ENCODE measurements around the gene ST6GALNAC1. TPM values are rescaled to one million over a fixed set of nuclear protein-coding genes. Genes with fewer than 3 reads are reported as not detected.
A peak's percentile ranks its signal among the peaks of the same experiment; 100 is the strongest.

Gene ST6GALNAC1
- total and polyA plus RNA-seq, 2 of the 13 experiments (the other 11 are each of a cell fraction or from before 2014, with no cell fraction given), result not detected

GRCh38 chr17:76612977-76613851, 30.3 kb downstream of the ST6GALNAC1 start (continued):
- TF ChIP-seq ZNF598 (CRISPR knock-in tag; IDR thresholded peaks at IDR 0.05; ENCODE audit: borderline replicate concordance), result no peak
- TF ChIP-seq ZNF644 (CRISPR knock-in tag; IDR thresholded peaks at IDR 0.05; ENCODE audit: low read depth), result no peak
- no peak for TF ChIP-seq BRCA1 (CRISPR knock-in tag; IDR thresholded peaks at IDR 0.05)

- H3K4me2 ChIP-seq (ENCODE audit: low read depth, low read length), result peak overlapping the region; percentile 95
- H3K9me3 ChIP-seq (ENCODE audit: low read length), result no peaks in the 10 kb centered on the region
- in situ Hi-C loops (cut with HindIII; ENCODE audit: extremely low pct_ligation_motif_present, low pct_unique_long_range_greater_than_20kb), result no loop called here
- H3K36me3 ChIP-seq (replicated peaks in 1 of 2; ENCODE audit: control insufficient read depth in 1 of 2, insufficient read depth in 2 of 2, low read length in 2 of 2), result no peaks in the 10 kb centered on the region
- H3K4me3 ChIP-seq (replicated peaks in 1 of 3; ENCODE audit: insufficient read depth in 1 of 3, low read depth in 2 of 3, low read length in 3 of 3), result peak overlapping the region in 2 of 3 experiments; percentile 32 to 70; a peak in 4 of 6 replicates
- peak overlapping the region; percentile 59 for H2AFZ ChIP-seq (ENCODE audit: low read length)
- no peak for FAIRE-seq
- peaks cover 34% of the 10 kb centered on the region for H3K4me1 ChIP-seq (ENCODE audit: insufficient read depth, low read length)
- ChIA-PET CTCF (ENCODE audit: low intra/inter-chr PET ratio, low total read pairs) (interaction anchor here (1.2 kb wide), 1 partner anchor 152 kb away, joined by 3 read pairs; no protein-coding TSS in a partner anchor), POLR2A (interaction anchor here (1.1 to 4.2 kb wide), 11 partner anchors 11 to 113 kb away, joined by 3 to 39 read pairs (median 6); partner anchors contain the start of gene ST6GALNAC2)
- H3K9ac ChIP-seq (ENCODE audit: insufficient read depth, low read depth, low read length), result peak overlapping the region; percentile 49
- H3K79me2 ChIP-seq (ENCODE audit: insufficient read depth, low read length), result no peaks in the 10 kb centered on the region
- DNase-seq (ENCODE audit: low spot score), result no peak
- peaks cover 0 to 6% of the 10 kb centered on the region in 2 experiments; a peak in 1 of 5 replicates for H3K27me3 ChIP-seq (ENCODE audit: control insufficient read depth in 1 of 2, insufficient read depth in 2 of 2, low read length in 2 of 2)
- WGBS (ENCODE audit: low lambda C conversion rate), result 38% methylated on average over 4 of the region's 4 CpGs
- H3K27ac ChIP-seq (ENCODE audit: extremely low read length, insufficient read depth, low read length), result no peak overlapping the region
- intact Hi-C loops (cut with micrococcal nuclease; ENCODE audit: unreplicated experiment), result loop anchor here (5.0 kb wide), 1 partner anchor 55 kb away; no protein-coding TSS in a partner anchor
- peak; percentile 10; the same call in 2 of the 3 replicates for ATAC-seq
- no peaks in the 10 kb centered on the region for H4K20me1 ChIP-seq (ENCODE audit: insufficient read depth, low read length)
- BruUV-seq (replicated peaks), result no TSS peak
- no peak for TF ChIP-seq KAT2B (IDR thresholded peaks at IDR 0.05; ENCODE audit: borderline replicate concordance, low read depth, low read length)
- 0 out of 2 replicates have a peak, but pooled peaks have one; percentile 12 for TF ChIP-seq TOE1 (CRISPR knock-in tag; IDR thresholded peaks at IDR 0.05)
- no peak for TF ChIP-seq MAZ (IDR thresholded peaks at IDR 0.05; ENCODE audit: borderline replicate concordance, low read depth, low read length)
- TF ChIP-seq MAZ (CRISPR knock-in tag; IDR thresholded peaks at IDR 0.05; ENCODE audit: low read depth), result 0 out of 2 replicates have a peak, but pooled peaks have one; percentile 27
- peak; percentile 96 for TF ChIP-seq ZNF121 (CRISPR knock-in tag; IDR thresholded peaks at IDR 0.05)
- 0 out of 2 replicates have a peak, but pooled peaks have one; percentile 33 for TF ChIP-seq EEA1 (CRISPR knock-in tag; IDR thresholded peaks at IDR 0.05; ENCODE audit: borderline replicate concordance)
- TF ChIP-seq ZNF333 (CRISPR knock-in tag; IDR thresholded peaks at IDR 0.05; ENCODE audit: borderline replicate concordance), result 0 out of 2 replicates have a peak, but pooled peaks have one; percentile 4
- TF ChIP-seq ZHX1 (CRISPR knock-in tag; IDR thresholded peaks at IDR 0.05; ENCODE audit: low read depth), result 0 out of 2 replicates have a peak, but pooled peaks have one; percentile 2
- TF ChIP-seq SNAPC4 (CRISPR knock-in tag; IDR thresholded peaks at IDR 0.05), result no peak
- TF ChIP-seq ZNF772 (CRISPR knock-in tag; IDR thresholded peaks at IDR 0.05), result peak; percentile 59; the same call in 1 of the 2 replicates
Measured at GRCh38 chr17:76612465-76612864, 31.1 kb downstream of the ST6GALNAC1 start.

Data from HepG2 (cell line).